ENCODE results near the gene ADD2. TPM values are rescaled to one million over a fixed set of nuclear protein-coding genes. Genes with fewer than 3 reads are reported as not detected.

ADD2 gene
- total RNA-seq, 3 donors from 2014 or later, result 0.43 to 4.0 (median 1.1) TPM

DNA sequence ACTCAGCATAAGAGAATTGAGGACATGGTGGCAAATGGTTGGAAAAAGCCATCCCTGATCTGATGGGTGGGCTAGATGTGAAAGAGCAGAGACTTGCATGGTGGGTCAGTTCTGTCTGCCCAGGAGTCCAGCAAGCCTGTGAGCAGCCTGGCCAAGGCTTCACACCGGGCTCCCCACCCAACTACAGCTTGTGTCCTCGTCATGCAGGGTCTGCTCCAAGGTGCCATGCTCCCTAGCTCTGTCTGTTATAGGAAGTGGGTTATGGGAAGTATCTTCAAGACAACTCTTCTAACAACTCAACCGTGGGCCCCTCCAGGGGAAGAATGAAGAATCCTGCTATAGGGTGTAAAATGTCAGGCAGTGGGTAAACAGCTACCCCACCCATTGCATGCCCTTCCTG, 97.4 kb downstream of the ADD2 start:
- Histone ChIP-seq H3K4me3 (no peak overlapping the region), H3K36me3 (ENCODE audit: low read depth) (no peaks in the 10 kb centered on the region), H3K4me1 (ENCODE audit: low read depth) (no peaks in the 10 kb centered on the region), H3K9me3 (no peaks in the 10 kb centered on the region)
- DNase-seq (no peak), ATAC-seq (no peak)
- TF ChIP-seq, protein P1, sequence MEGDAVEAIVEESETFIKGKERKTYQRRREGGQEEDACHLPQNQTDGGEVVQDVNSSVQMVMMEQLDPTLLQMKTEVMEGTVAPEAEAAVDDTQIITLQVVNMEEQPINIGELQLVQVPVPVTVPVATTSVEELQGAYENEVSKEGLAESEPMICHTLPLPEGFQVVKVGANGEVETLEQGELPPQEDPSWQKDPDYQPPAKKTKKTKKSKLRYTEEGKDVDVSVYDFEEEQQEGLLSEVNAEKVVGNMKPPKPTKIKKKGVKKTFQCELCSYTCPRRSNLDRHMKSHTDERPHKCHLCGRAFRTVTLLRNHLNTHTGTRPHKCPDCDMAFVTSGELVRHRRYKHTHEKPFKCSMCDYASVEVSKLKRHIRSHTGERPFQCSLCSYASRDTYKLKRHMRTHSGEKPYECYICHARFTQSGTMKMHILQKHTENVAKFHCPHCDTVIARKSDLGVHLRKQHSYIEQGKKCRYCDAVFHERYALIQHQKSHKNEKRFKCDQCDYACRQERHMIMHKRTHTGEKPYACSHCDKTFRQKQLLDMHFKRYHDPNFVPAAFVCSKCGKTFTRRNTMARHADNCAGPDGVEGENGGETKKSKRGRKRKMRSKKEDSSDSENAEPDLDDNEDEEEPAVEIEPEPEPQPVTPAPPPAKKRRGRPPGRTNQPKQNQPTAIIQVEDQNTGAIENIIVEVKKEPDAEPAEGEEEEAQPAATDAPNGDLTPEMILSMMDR (IDR thresholded peaks at IDR 0.05), result no peak
- intact Hi-C loops (cut with DNase I, micrococcal nuclease), result no loop called here

- no peaks in the 10 kb centered on the region for H3K36me3 ChIP-seq (ENCODE audit: low read depth)
- intact Hi-C loops (cut with DNase I, micrococcal nuclease), result no loop called here
- H3K4me1 ChIP-seq (ENCODE audit: low read depth), result no peaks in the 10 kb centered on the region
- DNase-seq, result no peak
- no peak overlapping the region for H3K4me3 ChIP-seq
- TF ChIP-seq, protein P1 (IDR thresholded peaks at IDR 0.05), result no peak
- H3K9me3 ChIP-seq, result no peaks in the 10 kb centered on the region
- no peak for ATAC-seq
These were observed 97.8 kb downstream of the ADD2 start for GRCh38 chr2:70670202-70670601.

DNA sequence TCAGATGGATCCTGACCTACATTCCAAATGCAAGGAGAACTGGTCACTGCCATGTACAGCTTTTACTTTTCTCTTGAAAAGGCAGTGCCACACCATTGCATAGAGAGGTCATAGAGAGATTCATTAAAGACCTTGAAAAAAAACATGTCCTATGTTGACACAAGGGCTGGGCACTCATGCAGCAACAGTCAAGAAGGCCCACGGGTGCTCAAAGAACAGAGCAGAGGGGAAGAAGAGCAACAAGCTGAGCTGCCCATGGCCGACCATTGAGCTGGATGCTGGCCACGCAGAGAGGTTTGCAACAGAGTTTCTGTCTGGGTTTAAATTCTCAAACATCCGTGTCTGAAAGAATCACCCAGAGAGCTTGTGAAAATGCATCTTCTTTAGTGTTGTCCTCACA, 99.1 kb downstream of the ADD2 start:
- Histone ChIP-seq H3K4me1 (ENCODE audit: low read depth) (no peaks in the 10 kb centered on the region), H3K36me3 (ENCODE audit: low read depth) (no peaks in the 10 kb centered on the region), H3K4me3 (no peak overlapping the region), H3K9me3 (no peaks in the 10 kb centered on the region)
- DNase-seq (no peak), ATAC-seq (no peak)
- intact Hi-C loops (cut with DNase I, micrococcal nuclease), result no loop called here
- TF ChIP-seq, protein P1 (IDR thresholded peaks at IDR 0.05), result no peak

DNA sequence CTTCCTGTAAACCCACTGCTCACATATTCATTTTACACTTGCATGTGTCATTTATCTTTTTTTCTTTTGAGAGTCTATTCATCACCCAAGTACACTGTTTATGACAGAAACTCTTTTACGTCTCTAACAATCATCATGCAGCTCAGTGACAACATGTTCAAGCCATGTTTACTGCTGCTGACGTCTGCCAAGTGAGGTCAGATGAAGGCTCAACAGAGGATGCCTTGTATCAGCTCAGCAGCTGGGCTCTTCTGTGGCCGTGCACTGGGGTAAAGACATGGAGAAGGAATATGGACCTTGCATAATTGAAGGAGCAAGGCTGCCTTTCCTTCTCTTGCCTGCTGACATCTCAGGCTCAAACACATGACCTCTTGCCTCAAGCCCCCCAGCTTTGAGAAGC, 99.6 kb downstream of the ADD2 start:
- Histone ChIP-seq H3K9me3 (no peaks in the 10 kb centered on the region), H3K4me1 (ENCODE audit: low read depth) (no peaks in the 10 kb centered on the region), H3K4me3 (no peak overlapping the region), H3K36me3 (ENCODE audit: low read depth) (no peaks in the 10 kb centered on the region)
- intact Hi-C loops (cut with DNase I, micrococcal nuclease), result no loop called here
- TF ChIP-seq, protein P1 (IDR thresholded peaks at IDR 0.05), result no peak
- ATAC-seq (no peak), DNase-seq (no peak)

DNA sequence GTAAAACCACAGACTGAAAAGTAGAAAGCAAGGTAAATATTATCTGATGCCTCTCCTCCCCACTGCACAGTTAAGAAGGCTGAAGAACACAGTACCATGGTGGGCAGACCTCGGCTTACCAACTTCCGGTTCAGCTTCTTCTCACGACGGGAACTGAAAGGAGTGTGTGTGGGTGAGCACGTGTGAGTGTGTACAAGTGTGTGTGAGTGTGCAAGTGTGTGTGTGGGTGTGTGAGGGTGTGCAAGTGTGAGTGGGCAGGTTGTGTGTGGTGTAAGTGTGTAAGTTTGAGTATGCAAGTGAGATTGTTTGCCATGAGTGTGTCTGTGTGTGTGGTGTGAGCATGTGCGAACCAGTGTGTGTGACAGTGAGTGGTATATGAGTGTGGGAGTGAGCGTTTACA, 103.5 kb downstream of the ADD2 start:
- H3K36me3 ChIP-seq (ENCODE audit: low read depth), result no peaks in the 10 kb centered on the region
- intact Hi-C loops (cut with DNase I, micrococcal nuclease), result no loop called here
- ATAC-seq, result no peak

More for the DNA sequence above, 103.5 kb downstream of the ADD2 start:
- H3K4me1 ChIP-seq (ENCODE audit: low read depth), result no peaks in the 10 kb centered on the region
- TF ChIP-seq, protein P1 (IDR thresholded peaks at IDR 0.05), result no peak
- H3K4me3 ChIP-seq, result no peak overlapping the region
- H3K9me3 ChIP-seq, result no peaks in the 10 kb centered on the region
- DNase-seq, result no peak
